NB4 (cell line): Measurements from ENCODE around the gene FAM184B.
"Not testable (repeated sequence)": the region's sequence is repeated elsewhere in the genome, so short reads cannot be mapped to it uniquely, and the experiment has no call there.

Experiments used
- CTCF ChIP-seq: IDR thresholded peaks from one replicate; pipeline ENCODE4 v1.5.1; 2012; ENCODE audit warnings: low read depth, low read length
- MAX ChIP-seq: IDR thresholded peaks from 2 replicates; pipeline ENCODE4 v1.6.1; 2011; ENCODE audit warnings: low read depth, low read length
- MYC ChIP-seq: IDR thresholded peaks from 2 replicates; pipeline ENCODE4 v1.6.1; 2011; ENCODE audit warnings: low read depth, low read length
- POLR2A ChIP-seq: IDR thresholded peaks from 2 replicates; pipeline ENCODE4 v1.6.1; 2011; ENCODE audit warnings: mild to moderate bottlenecking; ENCODE audit not compliant: insufficient read length; ENCODE audit errors: extremely low read depth

- TF ChIP-seq CTCF, POLR2A, MYC, MAX: not testable (repeated sequence)
Observed at GRCh38 chr4:17659196-17659595, 122.2 kb downstream of the FAM184B start.
